Endothelial cell of umbilical vein (primary cell): ENCODE results near the gene FRMD7.

Experiments
- EZH2 ChIP-seq: IDR thresholded peaks from 2 replicates; pipeline ENCODE4 v1.6.1; 2012; ENCODE audit warnings: borderline replicate concordance, low read depth, mild to moderate bottlenecking, moderate library complexity, low read length, inconsistent platforms; ENCODE audit not compliant: severe bottlenecking
- FOS ChIP-seq: IDR thresholded peaks from 2 replicates; pipeline ENCODE4 v1.6.1; 2011; ENCODE audit warnings: mild to moderate bottlenecking, low read length, moderate library complexity, borderline replicate concordance; ENCODE audit not compliant: insufficient read depth
- JUN ChIP-seq: IDR thresholded peaks from 2 replicates; pipeline ENCODE4 v1.6.1; 2011; ENCODE audit warnings: borderline replicate concordance, low read depth; ENCODE audit not compliant: insufficient read length, insufficient read depth
- POLR2A ChIP-seq: IDR thresholded peaks from 2 replicates; pipeline ENCODE4 v1.6.1; 2012; ENCODE audit warnings: low read depth, mild to moderate bottlenecking, control low read depth, low read length
- POLR2AphosphoS5 ChIP-seq: IDR thresholded peaks from 2 replicates; pipeline ENCODE4 v1.6.1; 2012; ENCODE audit warnings: low read depth, mild to moderate bottlenecking, control low read depth, low read length, moderate library complexity; ENCODE audit not compliant: insufficient read depth
- TF ChIP-seq, protein P1 (sequence below), 2 donors: IDR thresholded peaks; 1 replicate in 1 of 2; 2 replicates in 1 of 2; pipeline ENCODE4 v1.5.1; 2011; ENCODE audit warnings: low read length in 2 of 2, mild to moderate bottlenecking in 2 of 2, moderate library complexity in 2 of 2, control low read depth in 1 of 2, inconsistent platforms in 1 of 2, low read depth in 1 of 2; ENCODE audit not compliant: insufficient read depth in 1 of 2; ENCODE audit errors: extremely low read depth in 1 of 2
- TF ChIP-seq, protein P2 (sequence below): IDR thresholded peaks from 2 replicates; pipeline ENCODE4 v1.6.1; 2011; ENCODE audit not compliant: insufficient read depth, insufficient read length

DNA sequence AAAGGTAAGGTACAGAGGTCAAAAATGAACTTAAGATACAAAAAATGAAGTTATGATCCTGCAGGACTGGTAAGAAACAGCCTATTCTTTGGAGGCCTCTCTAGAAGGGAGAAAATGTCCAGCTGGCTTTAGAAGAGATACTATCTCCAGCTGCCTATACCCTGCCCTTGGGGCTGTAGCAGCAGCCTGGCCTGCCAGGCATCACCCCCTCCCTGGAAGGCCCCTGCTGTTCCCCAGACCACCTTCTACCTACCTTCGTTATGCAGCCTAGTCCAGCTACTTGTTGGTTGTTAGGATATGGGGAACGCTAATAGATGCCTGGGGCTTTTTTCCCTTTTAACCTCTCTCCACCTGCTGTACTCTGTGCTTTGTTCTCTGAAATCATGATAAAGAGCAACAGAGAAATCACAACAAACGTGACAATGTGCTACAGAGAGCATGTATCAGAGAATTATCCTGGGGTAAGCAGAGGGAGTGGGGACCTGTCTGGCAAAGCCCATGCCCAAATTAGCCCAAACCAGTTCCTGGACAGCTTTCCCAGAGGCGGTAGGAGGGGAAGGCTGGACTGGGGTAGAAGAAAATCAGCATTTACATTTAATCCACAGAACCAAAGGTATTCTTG, 34.5 kb downstream of the FRMD7 start:
- TF ChIP-seq POLR2AphosphoS5 (no peak), POLR2A (no peak), EZH2 (no peak), FOS (no peak), JUN (no peak)
- TF ChIP-seq, protein P1, sequence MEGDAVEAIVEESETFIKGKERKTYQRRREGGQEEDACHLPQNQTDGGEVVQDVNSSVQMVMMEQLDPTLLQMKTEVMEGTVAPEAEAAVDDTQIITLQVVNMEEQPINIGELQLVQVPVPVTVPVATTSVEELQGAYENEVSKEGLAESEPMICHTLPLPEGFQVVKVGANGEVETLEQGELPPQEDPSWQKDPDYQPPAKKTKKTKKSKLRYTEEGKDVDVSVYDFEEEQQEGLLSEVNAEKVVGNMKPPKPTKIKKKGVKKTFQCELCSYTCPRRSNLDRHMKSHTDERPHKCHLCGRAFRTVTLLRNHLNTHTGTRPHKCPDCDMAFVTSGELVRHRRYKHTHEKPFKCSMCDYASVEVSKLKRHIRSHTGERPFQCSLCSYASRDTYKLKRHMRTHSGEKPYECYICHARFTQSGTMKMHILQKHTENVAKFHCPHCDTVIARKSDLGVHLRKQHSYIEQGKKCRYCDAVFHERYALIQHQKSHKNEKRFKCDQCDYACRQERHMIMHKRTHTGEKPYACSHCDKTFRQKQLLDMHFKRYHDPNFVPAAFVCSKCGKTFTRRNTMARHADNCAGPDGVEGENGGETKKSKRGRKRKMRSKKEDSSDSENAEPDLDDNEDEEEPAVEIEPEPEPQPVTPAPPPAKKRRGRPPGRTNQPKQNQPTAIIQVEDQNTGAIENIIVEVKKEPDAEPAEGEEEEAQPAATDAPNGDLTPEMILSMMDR (IDR thresholded peaks at IDR 0.05; ENCODE audit: extremely low read depth in 1 of 2, insufficient read depth in 1 of 2, low read depth in 1 of 2, low read length in 2 of 2): no peak
- TF ChIP-seq, protein P2, sequence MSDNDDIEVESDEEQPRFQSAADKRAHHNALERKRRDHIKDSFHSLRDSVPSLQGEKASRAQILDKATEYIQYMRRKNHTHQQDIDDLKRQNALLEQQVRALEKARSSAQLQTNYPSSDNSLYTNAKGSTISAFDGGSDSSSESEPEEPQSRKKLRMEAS: no peak
